HG03108 (cell line): ENCODE results near the gene MED12.

ENCODE experiments used
- ATAC-seq: cut with Tn5 transposase; IDR thresholded peaks from one replicate; pipeline ENCODE4 v1.9.1; 2021; ENCODE audit warnings: moderate library complexity; ENCODE audit not compliant: unreplicated experiment

Gene MED12

DNA sequence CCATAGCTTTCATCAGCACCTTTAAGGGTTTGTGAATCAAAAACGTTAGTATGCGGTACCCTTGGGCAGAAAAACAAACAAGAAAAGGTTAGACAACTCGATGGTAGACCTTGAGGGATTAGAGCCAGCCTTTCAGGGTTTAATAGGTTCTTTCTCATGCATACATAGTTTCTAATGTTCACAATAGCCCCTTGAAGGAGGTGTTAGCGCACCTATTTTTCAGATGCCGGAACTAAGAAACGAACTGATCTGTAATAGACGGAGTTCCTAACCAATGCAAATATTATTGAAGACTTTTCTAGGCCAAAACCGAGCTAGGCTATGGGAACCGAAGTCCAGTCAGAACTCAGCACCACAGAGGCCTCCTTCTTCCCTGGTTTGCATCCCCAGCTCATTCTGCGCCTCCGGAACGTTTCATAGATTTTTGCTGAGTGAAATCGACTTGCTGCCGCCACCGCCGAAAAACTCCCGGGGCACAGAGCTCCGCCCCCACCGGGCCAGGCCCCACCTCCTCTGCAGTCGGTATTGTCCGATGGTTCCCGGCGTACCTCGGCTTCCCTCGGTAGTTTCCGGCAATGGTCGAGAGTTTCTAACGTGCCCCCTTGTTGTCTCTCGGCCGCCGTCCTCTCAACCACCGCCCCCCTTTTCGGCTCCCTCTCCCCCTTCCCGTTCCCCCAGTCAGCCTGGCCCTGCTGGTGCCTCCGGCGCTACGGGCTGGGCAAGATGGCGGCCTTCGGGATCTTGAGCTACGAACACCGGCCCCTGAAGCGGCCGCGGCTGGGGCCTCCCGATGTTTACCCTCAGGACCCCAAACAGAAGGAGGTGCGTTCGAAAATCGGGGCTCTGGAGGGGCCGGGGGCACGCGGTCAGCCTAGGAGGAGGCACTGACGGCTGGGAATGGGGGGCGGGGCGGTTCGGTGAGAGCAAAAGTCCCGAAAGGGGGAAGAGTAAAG lies at the start of gene MED12:
Gene MED12 (plus strand): TSS at position 565 of the 953 bp plus-strand sequence. CDS start 159 bp downstream, at position 724.
- peak; percentile 94 for ATAC-seq

DNA sequence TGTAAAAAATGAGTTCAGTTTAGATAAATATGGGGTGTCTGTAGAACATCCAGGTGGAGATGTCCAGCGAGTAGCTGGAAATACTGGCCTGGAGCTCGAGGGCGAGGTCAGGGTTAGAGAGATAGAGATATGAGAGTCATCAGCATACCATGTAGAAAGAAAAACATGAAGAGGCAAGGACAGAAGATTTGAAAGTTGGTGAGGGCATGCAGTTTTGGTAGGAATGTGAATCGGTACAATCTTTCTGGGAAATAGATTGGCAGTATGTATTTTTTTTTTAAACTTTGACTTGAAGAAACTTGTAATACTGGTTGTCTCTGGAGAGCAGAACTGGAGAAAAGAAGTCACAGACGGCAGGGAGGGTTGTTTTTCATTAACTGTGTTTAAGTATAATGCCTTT lies 47.9 kb upstream of the MED12 start:
- no peak for ATAC-seq

DNA sequence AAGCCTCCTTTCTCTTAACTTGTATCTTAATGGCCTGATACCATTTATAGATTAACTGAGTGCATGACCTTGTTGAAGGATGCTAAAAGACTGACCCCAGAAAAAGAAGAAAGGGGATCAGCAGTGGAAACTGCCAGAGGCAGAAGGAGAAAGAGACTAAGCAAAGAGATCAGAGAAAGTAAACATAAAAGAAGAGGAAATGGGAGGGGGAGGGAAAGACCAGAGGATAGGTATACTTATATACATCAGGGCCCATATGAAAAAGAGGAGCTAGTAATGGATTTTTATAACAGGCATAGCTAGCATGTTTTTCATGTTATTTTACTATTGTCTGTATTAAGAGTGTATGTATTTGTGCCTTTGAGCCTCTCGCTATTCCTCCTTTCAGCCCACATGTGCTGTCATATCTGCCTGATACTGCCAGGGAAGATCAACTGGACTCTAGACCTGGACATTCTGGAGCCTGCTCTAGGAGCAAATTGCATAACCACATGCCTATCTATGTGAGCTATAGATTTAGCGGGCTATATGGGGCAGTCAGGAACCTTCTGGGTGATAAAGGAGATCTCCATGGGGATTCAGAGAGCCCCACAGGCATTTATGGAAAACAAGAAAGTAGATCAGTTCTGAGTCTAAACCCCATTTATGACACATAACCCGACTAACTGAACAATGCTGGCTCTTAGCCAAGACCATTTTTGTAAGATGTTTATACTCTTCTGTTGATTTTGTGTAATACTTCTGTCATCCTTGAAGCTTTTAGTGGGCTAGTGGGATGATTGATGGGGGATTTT lies 36.9 kb upstream of the MED12 start:
- ATAC-seq: no peak

DNA sequence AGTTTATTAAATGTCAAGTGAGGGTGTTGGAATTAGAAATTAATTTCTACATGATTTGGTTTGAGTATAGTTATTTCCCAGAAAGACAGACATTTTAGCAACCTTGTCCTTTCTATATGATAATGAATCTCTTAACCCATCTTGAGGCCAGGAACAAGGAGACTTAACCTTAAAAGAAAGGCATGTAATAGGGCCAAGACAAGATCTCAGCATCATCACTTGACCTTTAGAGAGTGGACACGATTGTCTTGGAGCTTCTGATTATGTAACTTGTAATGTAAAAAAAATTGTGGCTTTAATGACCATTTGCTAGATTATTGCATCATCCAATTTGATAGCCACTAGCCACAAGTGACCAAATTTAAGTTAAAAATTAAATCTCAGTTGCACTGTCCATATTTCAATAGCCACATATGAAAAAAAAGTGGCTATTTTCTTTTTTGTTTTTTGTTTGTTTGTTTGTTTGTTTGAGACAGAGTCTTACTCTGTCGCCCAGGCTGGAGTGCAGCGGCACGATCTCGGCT lies 36.2 kb upstream of the MED12 start:
- ATAC-seq: no peak

DNA sequence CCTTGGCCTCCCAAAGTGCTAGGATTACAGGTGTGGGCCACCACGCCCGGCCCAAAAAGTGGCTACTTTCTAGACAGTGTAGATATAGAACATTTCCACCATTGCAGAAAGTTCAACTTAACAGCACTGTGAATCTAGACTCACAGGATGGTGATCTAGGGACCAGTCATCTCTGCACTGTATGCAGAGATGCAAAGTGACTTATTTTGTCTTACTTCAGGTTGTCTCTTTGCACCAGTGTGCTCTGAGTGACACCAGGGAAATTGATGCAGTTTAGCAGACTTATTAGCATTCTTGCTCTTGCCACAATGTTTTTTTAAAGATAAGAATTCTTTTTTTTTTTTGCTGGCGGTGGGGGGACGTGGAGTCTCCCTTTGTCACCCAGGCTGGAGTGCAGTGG lies 35.6 kb upstream of the MED12 start:
- no peak for ATAC-seq

DNA sequence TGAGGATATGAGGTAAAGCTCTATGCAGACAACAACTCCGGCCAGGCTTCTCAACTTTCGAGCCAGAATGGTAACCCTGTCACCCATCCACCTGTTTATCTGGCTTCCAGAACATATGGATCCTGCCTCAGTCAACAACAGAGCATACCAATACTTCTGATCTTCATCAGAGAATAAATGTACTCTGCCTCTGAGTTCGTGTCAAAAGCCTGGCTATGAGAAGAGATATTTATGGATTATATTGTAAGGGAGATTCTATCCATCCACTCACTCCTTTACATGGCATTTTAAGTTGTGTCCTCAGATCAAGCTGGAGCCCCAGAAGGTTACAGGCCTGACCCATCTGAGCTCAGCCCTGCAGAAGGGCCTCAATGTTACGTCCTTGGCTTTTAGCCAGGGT lies 32.5 kb upstream of the MED12 start:
- ATAC-seq: no peak

DNA sequence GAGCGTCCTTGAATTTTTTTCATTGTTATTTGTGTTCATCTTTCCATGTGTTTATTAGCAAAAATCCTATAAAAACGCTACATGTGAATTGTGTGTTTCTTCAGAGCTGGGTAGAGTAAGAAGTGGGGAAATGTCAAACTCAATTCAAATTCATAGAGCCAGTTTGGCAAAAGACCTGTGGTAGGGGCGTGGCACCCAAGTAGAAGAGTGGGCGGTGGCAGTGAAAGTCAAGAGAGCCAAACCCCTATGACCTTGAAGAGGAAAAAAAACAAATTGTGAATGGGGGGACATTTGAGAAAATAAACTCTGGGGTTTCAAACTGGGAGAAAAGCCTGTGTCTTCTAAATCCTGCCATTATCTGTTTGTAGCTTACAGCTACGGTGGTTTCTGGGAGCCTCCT lies 27.1 kb upstream of the MED12 start:
- ATAC-seq: no peak

DNA sequence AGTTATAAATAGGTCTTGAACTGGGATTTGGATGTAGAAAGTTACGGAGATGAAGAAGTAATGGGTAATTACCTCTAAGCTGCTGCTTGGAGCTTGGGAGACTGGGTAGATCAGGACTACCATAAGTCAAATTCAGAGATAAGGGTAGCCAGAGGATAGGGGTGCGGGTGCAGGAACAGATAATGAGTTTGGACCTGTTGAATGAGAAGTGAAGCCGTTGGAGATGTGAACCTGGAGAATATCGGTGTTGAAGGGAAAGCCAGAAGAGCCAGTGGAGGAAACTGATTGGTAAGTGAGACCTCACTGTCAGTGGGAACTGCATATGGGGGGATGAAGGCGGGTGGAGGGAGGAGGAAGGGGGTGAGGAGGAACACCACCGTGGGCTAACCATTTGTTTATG lies 23.4 kb upstream of the MED12 start:
- no peak for ATAC-seq

DNA sequence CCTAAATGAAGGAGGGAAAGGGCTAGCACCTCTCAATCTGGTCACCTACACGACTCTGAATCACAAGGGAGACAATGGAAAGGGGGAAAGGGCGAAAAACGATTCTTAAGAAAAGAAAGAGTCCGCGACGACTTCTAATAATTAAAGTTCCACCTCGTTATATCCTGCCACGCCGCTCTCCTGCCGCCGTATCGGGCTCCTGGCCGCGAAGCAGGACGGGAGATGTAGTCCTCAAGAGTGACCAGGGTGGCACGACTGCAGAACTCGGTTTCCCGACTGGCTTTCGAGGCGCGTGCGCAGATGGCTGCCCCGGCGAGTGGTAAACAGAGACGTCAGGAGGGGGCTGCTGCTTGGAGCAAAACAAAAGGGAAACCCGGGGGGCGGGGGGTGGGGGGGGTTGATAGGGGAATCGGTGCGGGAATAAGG lies 22.8 kb upstream of the MED12 start, which contains the start of gene FOXO4:
Gene FOXO4 (plus strand): TSS at position 297 of the 426 bp plus-strand sequence. CDS start 678 bp downstream, outside the sequence.
- peak; percentile 89 for ATAC-seq

DNA sequence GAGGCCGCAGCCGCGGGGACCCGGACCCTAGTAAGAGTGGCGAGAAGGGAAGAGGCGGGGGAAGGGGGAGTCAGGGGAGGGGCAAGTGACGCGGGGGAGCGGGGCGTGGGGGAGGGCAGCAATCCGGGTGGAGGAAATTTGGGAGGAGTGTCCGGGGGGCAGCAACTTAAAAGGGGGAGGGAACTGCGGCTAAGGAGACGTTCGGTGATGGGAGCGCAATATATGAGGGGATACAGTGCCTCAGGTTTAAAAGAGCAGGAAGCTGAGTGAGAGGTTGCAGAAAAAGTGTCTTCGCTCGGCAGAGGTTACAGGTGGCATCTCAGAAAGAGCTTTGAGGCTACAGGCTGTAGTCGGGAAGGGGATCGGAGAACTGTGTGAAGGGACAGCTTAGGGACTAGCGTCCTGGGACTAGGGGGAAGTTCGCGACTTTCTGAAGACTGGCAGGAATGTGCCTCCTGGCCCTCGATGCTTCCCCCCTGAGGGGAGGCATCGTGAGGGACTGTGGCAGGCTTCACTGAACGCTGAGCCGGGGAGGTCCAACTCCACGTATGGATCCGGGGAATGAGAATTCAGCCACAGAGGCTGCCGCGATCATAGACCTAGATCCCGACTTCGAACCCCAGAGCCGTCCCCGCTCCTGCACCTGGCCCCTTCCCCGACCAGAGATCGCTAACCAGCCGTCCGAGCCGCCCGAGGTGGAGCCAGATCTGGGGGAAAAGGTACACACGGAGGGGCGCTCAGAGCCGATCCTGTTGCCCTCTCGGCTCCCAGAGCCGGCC lies 22.2 kb upstream of the MED12 start:
- peak; percentile 8 for ATAC-seq

DNA sequence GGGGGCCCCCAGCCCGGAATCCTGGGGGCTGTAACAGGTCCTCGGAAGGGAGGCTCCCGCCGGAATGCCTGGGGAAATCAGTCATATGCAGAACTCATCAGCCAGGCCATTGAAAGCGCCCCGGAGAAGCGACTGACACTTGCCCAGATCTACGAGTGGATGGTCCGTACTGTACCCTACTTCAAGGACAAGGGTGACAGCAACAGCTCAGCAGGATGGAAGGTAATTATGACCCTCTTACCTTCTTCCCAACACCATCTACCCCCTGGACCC lies 21.7 kb upstream of the MED12 start:
- ATAC-seq: no peak

DNA sequence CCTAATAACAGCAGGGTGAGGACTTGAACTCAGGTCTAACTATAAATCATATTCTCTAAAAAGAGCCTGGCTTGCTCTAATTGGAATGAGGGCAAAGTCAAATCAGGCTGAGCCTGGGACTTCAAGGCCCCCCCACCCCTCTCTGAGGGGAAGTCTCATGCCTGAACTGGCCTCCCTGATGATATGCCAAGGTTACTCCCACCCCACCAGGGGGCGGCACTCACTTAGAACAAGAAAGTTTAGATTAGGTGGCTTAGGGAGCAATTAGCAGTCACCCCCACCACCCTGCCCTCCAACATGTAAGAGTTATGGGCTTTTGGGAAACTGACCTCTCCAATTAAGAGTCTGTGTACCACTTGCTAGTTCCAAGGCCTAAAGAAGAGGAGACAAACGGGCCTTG lies 20.1 kb upstream of the MED12 start:
- ATAC-seq: no peak

DNA sequence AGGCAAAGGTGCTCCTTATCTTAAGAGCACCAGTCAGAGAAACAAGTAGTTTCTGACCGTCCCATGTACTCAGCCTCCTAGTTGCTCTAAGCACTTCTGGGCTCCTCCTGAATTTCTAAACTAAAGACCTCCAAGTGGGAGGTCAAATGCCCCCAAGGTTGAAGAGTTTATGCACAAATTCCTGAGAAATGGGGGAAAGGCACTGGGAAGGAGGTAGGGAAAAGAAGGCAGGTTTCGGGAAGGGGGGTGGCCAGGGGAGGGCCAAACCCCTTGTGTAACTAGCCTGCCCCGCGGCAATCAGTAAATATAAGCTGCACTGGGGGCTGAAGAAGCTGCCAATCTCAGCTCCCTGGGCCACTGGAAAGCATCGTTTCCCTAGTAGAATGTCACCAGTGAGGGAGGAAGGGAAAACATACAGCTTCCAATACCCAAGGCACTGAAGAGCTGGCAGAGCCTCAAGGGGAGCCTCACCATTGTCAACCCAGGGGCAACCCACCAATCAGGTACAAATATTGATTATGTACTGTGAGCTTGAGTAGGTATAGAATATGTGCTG lies 19.4 kb upstream of the MED12 start:
- ATAC-seq: no peak

DNA sequence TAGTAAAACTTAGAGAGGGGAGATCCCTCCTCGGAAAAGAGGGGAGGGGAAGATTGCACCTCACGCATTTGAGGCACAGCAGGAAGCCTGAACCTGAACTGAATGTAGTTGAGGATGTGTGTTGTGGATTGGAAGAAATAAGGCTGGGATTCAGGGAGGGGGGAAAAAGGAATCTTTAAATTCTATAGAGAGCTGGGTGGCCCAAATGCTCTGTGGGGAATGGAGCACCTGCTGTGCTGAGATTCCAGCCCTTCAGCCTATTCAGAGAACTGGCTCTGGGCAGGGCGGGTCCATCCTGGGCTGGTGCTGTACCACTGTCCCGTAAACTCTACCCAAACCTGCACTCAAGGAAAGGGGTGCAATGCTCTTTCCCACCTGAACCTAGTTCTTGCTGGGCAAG lies 18.7 kb upstream of the MED12 start:
- no peak for ATAC-seq

DNA sequence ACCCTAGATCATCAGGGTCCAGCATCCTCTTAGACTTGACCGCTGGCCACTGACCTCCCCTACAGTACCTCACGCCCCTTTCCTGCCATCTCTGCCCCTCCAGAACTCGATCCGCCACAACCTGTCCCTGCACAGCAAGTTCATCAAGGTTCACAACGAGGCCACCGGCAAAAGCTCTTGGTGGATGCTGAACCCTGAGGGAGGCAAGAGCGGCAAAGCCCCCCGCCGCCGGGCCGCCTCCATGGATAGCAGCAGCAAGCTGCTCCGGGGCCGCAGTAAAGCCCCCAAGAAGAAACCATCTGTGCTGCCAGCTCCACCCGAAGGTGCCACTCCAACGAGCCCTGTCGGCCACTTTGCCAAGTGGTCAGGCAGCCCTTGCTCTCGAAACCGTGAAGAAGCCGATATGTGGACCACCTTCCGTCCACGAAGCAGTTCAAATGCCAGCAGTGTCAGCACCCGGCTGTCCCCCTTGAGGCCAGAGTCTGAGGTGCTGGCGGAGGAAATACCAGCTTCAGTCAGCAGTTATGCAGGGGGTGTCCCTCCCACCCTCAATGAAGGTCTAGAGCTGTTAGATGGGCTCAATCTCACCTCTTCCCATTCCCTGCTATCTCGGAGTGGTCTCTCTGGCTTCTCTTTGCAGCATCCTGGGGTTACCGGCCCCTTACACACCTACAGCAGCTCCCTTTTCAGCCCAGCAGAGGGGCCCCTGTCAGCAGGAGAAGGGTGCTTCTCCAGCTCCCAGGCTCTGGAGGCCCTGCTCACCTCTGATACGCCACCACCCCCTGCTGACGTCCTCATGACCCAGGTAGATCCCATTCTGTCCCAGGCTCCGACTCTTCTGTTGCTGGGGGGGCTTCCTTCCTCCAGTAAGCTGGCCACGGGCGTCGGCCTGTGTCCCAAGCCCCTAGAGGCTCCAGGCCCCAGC lies 17.6 kb upstream of the MED12 start:
- no peak for ATAC-seq

DNA sequence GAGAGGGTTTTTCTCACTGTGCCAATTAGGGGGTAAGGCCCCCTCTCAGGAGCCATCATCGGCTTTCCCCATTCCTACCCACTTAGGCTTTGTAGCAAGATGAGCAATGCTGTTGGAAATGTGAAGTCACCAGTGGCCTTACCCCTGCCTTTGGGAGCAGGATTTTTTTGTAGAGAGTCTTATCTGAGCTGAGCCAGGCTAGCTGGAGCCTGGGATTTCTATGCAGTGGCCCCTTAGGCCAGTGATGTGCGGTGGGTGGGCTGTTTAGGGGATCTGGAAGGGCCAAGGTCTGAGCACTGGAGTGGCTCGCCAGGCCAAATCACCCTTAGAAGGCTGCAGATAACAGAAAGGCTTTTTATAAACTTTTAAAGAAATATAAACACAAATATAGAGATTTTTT lies 16.1 kb upstream of the MED12 start:
- ATAC-seq: no peak

DNA sequence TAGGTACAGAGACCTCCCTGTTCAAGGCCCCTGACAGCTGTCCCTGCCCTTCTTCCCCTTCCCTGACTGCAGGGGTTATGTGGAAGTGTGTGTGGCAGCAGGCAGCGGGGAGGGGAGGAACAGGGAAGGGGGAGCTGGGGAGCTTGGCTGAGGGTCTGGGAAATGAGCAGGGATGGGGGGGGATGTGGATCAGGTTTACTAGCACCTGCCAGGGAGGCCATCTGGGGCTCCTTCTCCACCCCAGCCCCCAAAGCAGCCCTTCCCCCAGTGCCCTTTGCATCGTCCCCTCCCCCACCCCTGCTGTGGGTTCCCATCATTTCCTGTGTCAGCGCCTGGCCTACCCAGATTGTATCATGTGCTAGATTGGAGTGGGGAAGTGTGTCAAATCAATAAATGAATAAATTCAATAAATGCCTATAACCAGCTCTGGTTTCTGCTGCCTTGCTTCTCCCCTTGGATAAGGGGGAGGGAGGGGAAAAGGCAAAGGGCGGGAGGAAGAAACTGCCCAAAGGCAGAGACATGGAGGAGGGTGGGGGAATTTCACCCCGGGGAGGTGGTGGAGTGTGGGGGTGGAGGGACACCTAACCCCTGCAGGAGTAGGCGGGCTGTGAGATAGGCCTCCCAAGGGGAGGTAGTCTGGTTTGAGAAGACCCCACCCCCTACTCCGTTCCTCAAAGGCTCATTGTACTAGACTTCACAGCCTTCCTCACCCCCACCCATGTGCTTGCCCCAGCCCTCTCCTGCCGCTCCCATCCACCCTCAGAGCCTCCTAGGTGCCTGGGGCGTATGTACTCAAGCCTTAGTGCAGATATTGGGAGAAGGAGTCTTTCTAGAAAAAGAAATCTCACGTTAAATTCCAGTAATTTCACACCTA lies 15.0 kb upstream of the MED12 start:
- ATAC-seq: no peak

DNA sequence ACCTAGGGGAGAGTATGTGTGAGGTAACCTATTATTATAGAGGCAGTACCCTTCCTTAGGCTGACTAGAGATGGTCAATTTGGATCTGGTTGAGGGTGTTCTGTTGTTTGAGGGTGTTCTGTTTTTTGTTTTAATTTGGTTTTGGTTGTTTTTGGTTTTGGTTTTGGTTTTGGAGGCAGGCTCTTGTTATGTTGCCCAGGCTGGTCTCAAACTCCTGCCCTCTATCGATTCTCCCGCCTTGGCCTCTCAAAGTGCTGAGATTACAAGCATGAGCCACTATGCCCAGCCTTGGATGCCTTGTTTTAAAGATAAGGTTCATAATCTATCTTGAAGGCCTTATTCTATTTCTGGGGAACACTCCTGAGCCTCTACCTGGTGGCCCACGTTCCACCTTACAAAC lies 12.8 kb upstream of the MED12 start:
- no peak for ATAC-seq

DNA sequence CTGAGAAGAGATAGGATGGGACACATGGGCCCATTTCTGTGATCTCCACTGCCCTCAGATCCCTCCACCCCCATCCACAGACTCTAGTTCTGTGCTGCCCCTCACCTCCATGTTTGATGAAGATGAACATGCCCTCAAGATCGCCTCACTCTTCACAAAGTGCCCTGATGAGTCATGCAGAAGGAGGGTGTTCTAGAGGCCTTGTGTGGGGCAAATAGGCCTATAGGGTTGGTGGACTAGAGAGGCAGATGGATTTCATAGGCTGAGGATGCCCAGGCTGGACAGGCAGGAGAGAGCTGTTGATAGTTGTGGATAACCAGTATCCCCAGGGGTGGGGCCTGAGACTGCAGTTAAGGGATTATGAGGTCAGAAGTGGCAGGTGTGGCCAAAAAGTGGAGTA lies 12.0 kb upstream of the MED12 start, which contains the start of gene CXorf65:
Gene CXorf65 (minus strand): TSS at position 314 of the 400 bp plus-strand sequence. CDS start 184 bp downstream, at position 130.
- no peak for ATAC-seq
